Choroid plexus epithelial cell (primary cell): ENCODE results near the gene ADORA2B.
"Not testable (repeated sequence)": the region's sequence is repeated elsewhere in the genome, so short reads cannot be mapped to it uniquely, and the experiment has no call there.

Experiments
- DNase-seq: peaks from one replicate; pipeline ENCODE4 v3.0.0-alpha.2; 2010; ENCODE audit warnings: low read depth
- H3K4me3 ChIP-seq: 2 replicates; pipeline ENCODE4 v1.5.1; 2011; ENCODE audit warnings: low read depth, mild to moderate bottlenecking, control low read depth, low read length, moderate library complexity
- CTCF ChIP-seq: conservative IDR thresholded peaks from 2 replicates; pipeline ENCODE4 v1.5.1; 2011; ENCODE audit warnings: low read depth, mild to moderate bottlenecking, control low read depth, inconsistent platforms, low read length, moderate library complexity

The ADORA2B gene

DNA sequence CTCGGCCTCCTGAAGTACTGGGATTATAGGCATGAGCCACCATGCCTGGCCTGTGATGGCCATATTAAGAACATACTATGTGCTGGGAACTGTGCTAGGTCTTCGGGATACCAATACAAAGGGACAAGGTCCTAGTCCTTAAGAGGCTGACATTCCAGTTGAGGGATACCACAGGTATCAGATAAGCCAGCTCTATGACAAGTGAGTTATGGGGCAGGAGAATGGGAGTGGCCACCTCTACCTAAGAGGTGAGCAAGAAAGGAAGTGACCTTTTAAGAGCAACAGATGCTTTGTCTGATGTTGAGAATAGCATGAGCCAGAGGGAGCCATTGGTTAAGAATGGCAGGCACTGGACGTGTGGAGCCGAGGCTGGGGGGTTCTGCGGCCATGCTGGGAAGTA, 27.0 kb downstream of the ADORA2B start:
- DNase-seq = no peak
- no peak overlapping the region for H3K4me3 ChIP-seq
- no peak for TF ChIP-seq CTCF

- DNase-seq = no peak
- TF ChIP-seq CTCF = no peak
- H3K4me3 ChIP-seq = no peak overlapping the region
These were observed 27.6 kb downstream of the ADORA2B start for GRCh38 chr17:15972497-15972951.

DNA sequence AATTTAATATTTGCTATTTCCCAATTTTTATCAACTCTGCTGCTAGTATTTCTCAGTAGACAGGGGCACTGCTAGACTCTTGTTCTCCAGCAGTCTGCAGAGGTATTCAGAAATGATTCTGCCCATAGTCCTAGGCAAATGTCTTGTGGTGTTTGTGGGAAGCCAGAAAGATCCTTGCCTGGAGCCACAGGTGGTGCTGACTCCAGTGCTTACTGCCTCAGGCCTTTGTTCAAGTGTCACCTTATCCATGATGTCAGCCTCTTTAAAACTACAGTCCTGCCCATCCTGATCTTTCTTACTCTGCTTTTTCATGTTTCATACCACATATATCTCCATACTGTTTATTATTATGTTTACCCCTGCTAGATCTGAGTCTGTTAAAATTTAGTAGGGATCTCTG, 28.1 kb downstream of the ADORA2B start:
- DNase-seq = no peak
- H3K4me3 ChIP-seq = no peak overlapping the region
- TF ChIP-seq CTCF = no peak

- DNase-seq = no peak
- H3K4me3 ChIP-seq = no peak overlapping the region
- TF ChIP-seq CTCF = no peak
These were observed 28.9 kb downstream of the ADORA2B start for GRCh38 chr17:15973834-15974233.

DNA sequence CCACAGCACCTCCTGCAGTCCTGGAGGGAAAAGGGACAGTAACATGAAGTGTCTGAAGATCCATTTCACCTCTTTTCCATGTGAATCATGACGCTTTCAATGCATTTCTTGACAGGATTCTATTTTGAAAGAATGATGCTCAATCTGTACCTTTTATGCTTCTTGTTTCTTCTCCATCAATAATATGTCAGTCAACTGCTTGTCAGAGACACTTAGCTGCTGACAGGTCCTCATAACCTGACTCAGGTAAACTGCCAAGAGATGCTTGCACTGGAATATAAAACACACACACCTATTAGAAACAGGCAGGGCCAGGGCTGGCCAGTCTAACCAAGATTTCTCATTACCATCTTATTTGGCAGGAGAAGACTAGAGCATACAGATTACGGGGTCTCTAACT, 33.0 kb downstream of the ADORA2B start:
- no peak overlapping the region for H3K4me3 ChIP-seq
- no peak for TF ChIP-seq CTCF
- DNase-seq = no peak

GRCh38 chr17:15978606-15979005, 33.7 kb downstream of the ADORA2B start:
- no peak for TF ChIP-seq CTCF
- no peak for DNase-seq
- no peak overlapping the region for H3K4me3 ChIP-seq

DNA sequence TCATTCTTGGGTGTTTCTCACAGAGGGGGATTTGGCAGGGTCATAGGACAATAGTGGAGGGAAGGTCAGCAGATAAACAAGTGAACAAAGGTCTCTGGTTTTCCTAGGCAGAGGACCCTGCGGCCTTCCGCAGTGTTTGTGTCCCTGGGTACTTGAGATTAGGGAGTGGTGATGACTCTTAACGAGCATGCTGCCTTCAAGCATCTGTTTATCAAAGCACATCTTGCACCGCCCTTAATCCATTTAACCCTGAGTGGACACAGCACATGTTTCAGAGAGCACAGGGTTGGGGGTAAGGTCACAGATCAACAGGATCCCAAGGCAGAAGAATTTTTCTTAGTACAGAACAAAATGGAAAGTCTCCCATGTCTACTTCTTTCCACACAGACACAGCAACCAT, 34.1 kb downstream of the ADORA2B start:
- not testable (repeated sequence) for H3K4me3 ChIP-seq, DNase-seq

GRCh38 chr17:15981208-15981607, 36.3 kb downstream of the ADORA2B start:
- no peak for DNase-seq
- no peak overlapping the region for H3K4me3 ChIP-seq
- no peak for TF ChIP-seq CTCF
